Measurements from ENCODE around the gene OR10T2.
"Not testable (repeated sequence)": the region's sequence is repeated elsewhere in the genome, so short reads cannot be mapped to it uniquely, and the experiment has no call there.

The OR10T2 gene, protein sequence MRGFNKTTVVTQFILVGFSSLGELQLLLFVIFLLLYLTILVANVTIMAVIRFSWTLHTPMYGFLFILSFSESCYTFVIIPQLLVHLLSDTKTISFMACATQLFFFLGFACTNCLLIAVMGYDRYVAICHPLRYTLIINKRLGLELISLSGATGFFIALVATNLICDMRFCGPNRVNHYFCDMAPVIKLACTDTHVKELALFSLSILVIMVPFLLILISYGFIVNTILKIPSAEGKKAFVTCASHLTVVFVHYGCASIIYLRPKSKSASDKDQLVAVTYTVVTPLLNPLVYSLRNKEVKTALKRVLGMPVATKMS

DNA sequence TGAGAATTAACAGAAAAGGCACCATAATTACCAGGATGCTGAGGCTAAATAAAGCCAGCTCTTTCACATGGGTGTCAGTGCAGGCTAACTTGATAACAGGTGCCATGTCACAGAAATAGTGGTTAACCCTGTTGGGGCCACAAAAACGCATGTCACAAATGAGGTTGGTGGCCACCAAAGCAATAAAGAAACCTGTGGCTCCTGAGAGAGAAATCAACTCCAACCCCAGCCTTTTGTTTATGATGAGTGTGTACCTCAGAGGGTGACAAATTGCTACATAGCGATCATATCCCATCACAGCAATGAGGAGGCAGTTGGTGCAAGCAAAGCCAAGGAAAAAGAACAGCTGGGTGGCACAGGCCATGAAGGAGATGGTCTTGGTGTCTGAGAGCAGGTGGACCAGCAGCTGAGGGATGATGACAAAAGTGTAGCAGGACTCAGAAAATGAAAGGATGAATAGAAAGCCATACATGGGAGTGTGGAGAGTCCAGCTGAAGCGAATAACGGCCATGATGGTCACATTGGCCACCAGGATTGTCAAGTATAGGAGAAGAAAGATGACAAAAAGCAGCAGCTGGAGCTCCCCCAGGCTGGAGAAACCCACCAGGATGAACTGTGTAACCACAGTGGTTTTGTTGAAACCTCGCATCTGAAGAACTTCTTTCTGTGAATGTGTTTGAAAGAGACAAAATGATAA lies at the start of gene OR10T2:
Gene OR10T2, minus strand, starts transcription at position 649 of the 697 bp plus-strand sequence. Its CDS starts 0 bp downstream, at position 649.
- no peak within 1 kb of the TSS for H3K4me3 ChIP-seq (ENCODE audit: low read depth, low read length)
- TF ChIP-seq, protein P1, sequence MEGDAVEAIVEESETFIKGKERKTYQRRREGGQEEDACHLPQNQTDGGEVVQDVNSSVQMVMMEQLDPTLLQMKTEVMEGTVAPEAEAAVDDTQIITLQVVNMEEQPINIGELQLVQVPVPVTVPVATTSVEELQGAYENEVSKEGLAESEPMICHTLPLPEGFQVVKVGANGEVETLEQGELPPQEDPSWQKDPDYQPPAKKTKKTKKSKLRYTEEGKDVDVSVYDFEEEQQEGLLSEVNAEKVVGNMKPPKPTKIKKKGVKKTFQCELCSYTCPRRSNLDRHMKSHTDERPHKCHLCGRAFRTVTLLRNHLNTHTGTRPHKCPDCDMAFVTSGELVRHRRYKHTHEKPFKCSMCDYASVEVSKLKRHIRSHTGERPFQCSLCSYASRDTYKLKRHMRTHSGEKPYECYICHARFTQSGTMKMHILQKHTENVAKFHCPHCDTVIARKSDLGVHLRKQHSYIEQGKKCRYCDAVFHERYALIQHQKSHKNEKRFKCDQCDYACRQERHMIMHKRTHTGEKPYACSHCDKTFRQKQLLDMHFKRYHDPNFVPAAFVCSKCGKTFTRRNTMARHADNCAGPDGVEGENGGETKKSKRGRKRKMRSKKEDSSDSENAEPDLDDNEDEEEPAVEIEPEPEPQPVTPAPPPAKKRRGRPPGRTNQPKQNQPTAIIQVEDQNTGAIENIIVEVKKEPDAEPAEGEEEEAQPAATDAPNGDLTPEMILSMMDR (IDR thresholded peaks at IDR 0.05; ENCODE audit: low read depth, low read length, missing control alignments): no peak
- no peak for DNase-seq (ENCODE audit: low read depth)

DNA sequence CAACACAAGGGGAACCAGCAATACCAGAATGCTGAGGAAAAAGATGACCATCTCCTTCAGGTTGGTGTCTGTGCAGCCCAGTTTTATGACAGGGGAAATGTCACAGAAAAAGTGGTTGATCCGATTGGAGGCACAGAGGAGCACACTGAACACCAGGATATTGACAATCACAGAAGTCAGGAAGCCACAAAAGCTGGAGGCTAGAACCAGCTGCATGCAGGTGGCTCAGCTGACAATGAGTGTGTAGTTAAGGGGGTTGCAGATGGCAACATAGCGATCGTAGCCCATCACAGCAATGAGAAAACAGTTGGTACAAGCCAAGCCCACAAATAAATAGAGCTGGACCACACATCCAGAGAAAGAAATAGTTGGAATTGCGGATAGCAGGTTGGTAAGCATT lies 46.1 kb upstream of the OR10T2 start:
- TF ChIP-seq, protein P1 (IDR thresholded peaks at IDR 0.05; ENCODE audit: low read depth, low read length, missing control alignments): no peak
- no peak for DNase-seq (ENCODE audit: low read depth)
- no peak overlapping the region for H3K4me3 ChIP-seq (ENCODE audit: low read depth, low read length)

DNA sequence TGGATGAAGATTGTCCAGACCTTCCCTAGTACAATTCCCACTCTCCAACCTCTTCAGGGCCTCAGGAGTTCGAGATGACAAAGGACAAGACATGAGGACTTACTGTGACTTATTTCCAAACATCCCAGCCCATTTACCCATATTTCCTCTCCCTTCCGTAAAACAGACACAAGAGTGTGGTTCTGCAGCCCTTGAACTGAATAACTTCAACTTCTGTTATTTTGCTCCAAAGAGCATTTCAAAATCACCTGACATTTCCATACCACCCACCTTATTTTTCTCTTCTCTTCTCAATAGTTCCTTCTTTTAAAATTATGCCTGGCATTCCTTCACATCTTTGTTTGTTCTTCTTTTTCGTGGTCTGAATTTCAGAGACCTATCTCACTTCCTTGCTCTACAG lies 35.5 kb upstream of the OR10T2 start:
- H3K4me3 ChIP-seq (ENCODE audit: low read depth, low read length): no peak overlapping the region
- no peak for DNase-seq (ENCODE audit: low read depth)
- TF ChIP-seq, protein P1 (IDR thresholded peaks at IDR 0.05; ENCODE audit: low read depth, low read length, missing control alignments): no peak

- DNase-seq (ENCODE audit: low read depth); H3K4me3 ChIP-seq (ENCODE audit: low read depth, low read length): not testable (repeated sequence)
These were observed 30.9 kb upstream of the OR10T2 start for GRCh38 chr1:158430163-158430562.

GRCh38 chr1:158426137-158426536 lies 26.9 kb upstream of the OR10T2 start, which contains the start of gene OR10K2:
TSS of gene OR10K2 (minus strand) at chr1:158426237. CDS start at chr1:158420866, 5,371 bp downstream.
- no peak for DNase-seq (ENCODE audit: low read depth)
- no peak within 1 kb of the TSS for H3K4me3 ChIP-seq (ENCODE audit: low read depth, low read length)

GRCh38 chr1:158425027-158425426 lies 25.8 kb upstream of the OR10T2 start:
- no peak overlapping the region for H3K4me3 ChIP-seq (ENCODE audit: low read depth, low read length)
- DNase-seq (ENCODE audit: low read depth): no peak
- TF ChIP-seq, protein P1 (IDR thresholded peaks at IDR 0.05; ENCODE audit: low read depth, low read length, missing control alignments): no peak

More at GRCh38 chr1:158426137-158426536, 26.9 kb upstream of the OR10T2 start, which contains the start of gene OR10K2:
- TF ChIP-seq, protein P1 (IDR thresholded peaks at IDR 0.05; ENCODE audit: low read depth, low read length, missing control alignments): no peak

GRCh38 chr1:158422212-158422611 lies 22.9 kb upstream of the OR10T2 start:
- TF ChIP-seq, protein P1 (IDR thresholded peaks at IDR 0.05; ENCODE audit: low read depth, low read length, missing control alignments): no peak
- H3K4me3 ChIP-seq (ENCODE audit: low read depth, low read length): no peak overlapping the region
- DNase-seq (ENCODE audit: low read depth): no peak
